ENCODE data around the gene WRNIP1.

WRNIP1 gene

GRCh38 chr6:2786269-2786668 lies 21.1 kb downstream of the WRNIP1 start:
- TF ChIP-seq CTCF (IDR thresholded peaks at IDR 0.05; ENCODE audit: extremely low read depth, missing control alignments): no peak
- DNase-seq (ENCODE audit: low spot score): no peak

GRCh38 chr6:2790588-2791449 lies 25.6 kb downstream of the WRNIP1 start:
- DNase-seq (ENCODE audit: low spot score): peak; percentile 75
- peak; percentile 63 for TF ChIP-seq CTCF (IDR thresholded peaks at IDR 0.05; ENCODE audit: extremely low read depth, missing control alignments)

GRCh38 chr6:2791450-2791974 lies 26.3 kb downstream of the WRNIP1 start:
- no peak for DNase-seq (ENCODE audit: low spot score)
- no peak for TF ChIP-seq CTCF (IDR thresholded peaks at IDR 0.05; ENCODE audit: extremely low read depth, missing control alignments)

DNA sequence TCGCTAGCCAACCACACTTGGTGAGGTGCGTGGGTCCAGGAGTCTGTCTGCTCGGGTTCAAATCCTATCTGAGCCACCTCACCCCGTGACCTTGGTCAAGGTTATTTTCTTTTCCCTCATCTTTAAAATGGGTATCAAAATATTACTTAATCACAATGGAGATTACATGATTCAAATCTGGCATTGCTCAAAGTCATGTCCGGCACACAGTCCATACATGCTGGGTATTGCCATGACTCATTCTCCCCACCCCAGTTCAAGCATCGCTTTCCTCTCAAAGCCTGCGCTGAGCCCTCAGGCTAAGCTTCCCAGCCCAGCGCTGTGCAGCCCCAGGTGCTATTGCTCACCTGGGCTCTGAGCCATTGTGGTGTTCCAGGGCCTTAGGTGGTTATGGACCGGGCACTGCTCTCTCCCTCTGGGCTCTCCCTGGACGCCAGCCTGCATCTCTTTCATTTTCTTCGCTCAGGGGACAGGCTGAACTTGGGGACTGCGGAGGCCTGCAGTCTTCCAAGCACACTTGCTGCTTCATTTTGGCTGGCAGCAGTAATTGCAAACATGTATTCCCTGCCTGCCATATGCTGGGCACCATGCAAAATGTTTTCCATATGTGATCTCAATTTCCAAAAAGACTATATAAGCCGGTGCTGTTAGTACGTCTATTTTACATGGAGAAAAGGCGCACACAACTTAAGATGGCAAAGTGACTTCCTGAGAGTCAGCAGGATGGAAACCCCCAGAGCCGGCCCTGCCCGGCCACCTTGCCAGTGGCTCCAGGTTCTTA lies 27.3 kb downstream of the WRNIP1 start:
- no peak for TF ChIP-seq CTCF (IDR thresholded peaks at IDR 0.05; ENCODE audit: extremely low read depth, missing control alignments)
- no peak for DNase-seq (ENCODE audit: low spot score)

- no peak for DNase-seq (ENCODE audit: low spot score)
- TF ChIP-seq CTCF (IDR thresholded peaks at IDR 0.05; ENCODE audit: extremely low read depth, missing control alignments): no peak
Measured at GRCh38 chr6:2793534-2794151, 28.4 kb downstream of the WRNIP1 start.

DNA sequence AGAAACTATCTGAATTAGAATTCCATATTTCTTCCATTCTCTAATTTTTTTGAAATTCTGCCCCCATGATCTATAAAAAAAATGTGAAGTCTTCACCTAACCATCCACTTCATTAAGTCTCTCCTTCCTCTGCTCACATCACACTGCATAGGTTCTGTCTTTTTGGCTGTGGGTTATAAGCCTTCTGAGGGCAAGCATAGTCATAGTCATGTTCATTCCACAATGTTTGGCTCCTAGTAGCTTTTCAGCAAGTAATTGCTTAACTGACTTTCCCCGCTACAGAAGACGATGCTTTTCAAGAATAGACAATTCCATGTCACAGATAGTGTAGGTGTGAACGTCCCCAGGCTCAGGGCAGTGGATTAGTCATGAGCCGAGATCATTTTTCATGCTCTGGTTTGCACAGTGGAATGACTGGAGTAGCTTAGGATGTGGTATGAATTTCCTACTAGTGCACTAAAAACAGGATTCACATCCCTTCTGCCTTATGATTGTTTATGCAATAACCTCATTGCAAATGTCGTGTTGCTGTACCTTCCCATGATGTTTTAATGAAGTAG lies 29.1 kb downstream of the WRNIP1 start:
- DNase-seq (ENCODE audit: low spot score): no peak
- TF ChIP-seq CTCF (IDR thresholded peaks at IDR 0.05; ENCODE audit: extremely low read depth, missing control alignments): no peak

All from GM20000 (cell line).